Measurements from ENCODE around the gene ENAM. TPM values are rescaled to one million over a fixed set of nuclear protein-coding genes. Genes with fewer than 3 reads are reported as not detected.

ENAM gene
- total RNA-seq, 1 experiment from 2014 or later: not detected

DNA sequence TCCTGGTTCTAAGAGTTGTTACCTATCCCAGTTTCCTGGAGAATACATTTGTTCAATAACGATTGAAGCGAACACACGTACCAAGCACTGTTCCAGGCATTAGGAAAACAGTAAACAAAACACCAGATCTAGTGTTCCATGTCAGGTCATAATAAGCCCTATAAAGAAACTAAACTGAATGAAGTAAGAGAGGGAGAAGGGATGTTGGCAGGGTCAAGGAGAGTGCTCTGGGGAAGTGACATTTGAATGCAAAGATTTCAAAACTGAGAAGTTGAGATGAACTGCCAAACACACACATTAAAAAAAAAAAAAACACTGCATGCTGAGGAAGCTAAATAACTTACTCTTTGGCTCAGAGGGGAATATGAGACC is 14.4 kb upstream of the ENAM start:
- H3K4me3 ChIP-seq (ENCODE audit: low read depth, low read length): no peak overlapping the region
- no TSS peak for BruUV-seq (replicated peaks)
- no peaks in the 10 kb centered on the region; the same call in 1 of the 2 replicates for H3K4me1 ChIP-seq
- Mint-ChIP-seq H3K4me3 (ENCODE audit: unreplicated experiment) (no peak overlapping the region), H3K27me3 (ENCODE audit: insufficient read depth, unreplicated experiment) (no peaks in the 10 kb centered on the region), H3K36me3 (ENCODE audit: insufficient read depth, unreplicated experiment) (no peaks in the 10 kb centered on the region), H3K4me1 (ENCODE audit: low read depth, unreplicated experiment) (no peaks in the 10 kb centered on the region), H3K27ac (ENCODE audit: unreplicated experiment) (no peak overlapping the region), H3K9me3 (ENCODE audit: unreplicated experiment) (no peaks in the 10 kb centered on the region)
- no peaks in the 10 kb centered on the region; the same call in 1 of the 2 replicates for H3K27me3 ChIP-seq (replicated peaks; ENCODE audit: control insufficient read depth, insufficient read depth, low read length)
- no peaks in the 10 kb centered on the region for H3K9me3 ChIP-seq
- ChIA-PET POLR2A (no interaction called here), CTCF (no interaction called here)
- no peaks in the 10 kb centered on the region for H3K36me3 ChIP-seq (ENCODE audit: control insufficient read depth, insufficient read depth, low read length)
- no peak for DNase-seq
- intact Hi-C loops (cut with micrococcal nuclease; ENCODE audit: unreplicated experiment): no loop called here
- TF ChIP-seq, protein P1, sequence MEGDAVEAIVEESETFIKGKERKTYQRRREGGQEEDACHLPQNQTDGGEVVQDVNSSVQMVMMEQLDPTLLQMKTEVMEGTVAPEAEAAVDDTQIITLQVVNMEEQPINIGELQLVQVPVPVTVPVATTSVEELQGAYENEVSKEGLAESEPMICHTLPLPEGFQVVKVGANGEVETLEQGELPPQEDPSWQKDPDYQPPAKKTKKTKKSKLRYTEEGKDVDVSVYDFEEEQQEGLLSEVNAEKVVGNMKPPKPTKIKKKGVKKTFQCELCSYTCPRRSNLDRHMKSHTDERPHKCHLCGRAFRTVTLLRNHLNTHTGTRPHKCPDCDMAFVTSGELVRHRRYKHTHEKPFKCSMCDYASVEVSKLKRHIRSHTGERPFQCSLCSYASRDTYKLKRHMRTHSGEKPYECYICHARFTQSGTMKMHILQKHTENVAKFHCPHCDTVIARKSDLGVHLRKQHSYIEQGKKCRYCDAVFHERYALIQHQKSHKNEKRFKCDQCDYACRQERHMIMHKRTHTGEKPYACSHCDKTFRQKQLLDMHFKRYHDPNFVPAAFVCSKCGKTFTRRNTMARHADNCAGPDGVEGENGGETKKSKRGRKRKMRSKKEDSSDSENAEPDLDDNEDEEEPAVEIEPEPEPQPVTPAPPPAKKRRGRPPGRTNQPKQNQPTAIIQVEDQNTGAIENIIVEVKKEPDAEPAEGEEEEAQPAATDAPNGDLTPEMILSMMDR (IDR thresholded peaks at IDR 0.05; ENCODE audit: insufficient read depth in 1 of 2, low read depth in 1 of 2, low read length in 1 of 2, severe bottlenecking in 1 of 2, unreplicated experiment in 1 of 2): no peak

DNA sequence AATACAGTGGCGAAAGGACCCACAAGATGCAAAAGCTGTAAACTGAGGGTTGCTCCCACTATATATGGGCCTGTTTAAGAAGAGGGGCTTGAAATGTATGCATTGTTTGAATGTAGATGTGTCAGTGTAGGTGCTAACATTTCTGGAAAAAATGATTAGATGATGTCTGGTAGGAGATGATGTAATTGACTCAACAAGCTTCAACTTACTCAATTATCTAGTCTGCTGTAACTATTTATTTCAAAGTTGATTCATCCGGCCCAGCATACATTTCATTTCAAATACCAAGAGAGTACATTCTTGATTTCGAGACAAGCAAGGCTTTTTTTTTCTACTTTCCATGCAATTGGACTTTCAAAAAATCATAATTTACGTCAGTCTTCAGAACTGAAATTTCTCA is 9.3 kb upstream of the ENAM start:
- Mint-ChIP-seq H3K9me3 (ENCODE audit: unreplicated experiment) (no peaks in the 10 kb centered on the region), H3K27ac (ENCODE audit: unreplicated experiment) (no peak overlapping the region), H3K27me3 (ENCODE audit: insufficient read depth, unreplicated experiment) (no peaks in the 10 kb centered on the region), H3K36me3 (ENCODE audit: insufficient read depth, unreplicated experiment) (no peaks in the 10 kb centered on the region), H3K4me3 (ENCODE audit: unreplicated experiment) (no peak overlapping the region), H3K4me1 (ENCODE audit: low read depth, unreplicated experiment) (no peaks in the 10 kb centered on the region)
- Histone ChIP-seq H3K4me3 (ENCODE audit: low read depth, low read length) (no peak overlapping the region), H3K4me1 (no peaks in the 10 kb centered on the region; the same call in 1 of the 2 replicates), H3K36me3 (ENCODE audit: control insufficient read depth, insufficient read depth, low read length) (no peaks in the 10 kb centered on the region), H3K27me3 (replicated peaks; ENCODE audit: control insufficient read depth, insufficient read depth, low read length) (no peaks in the 10 kb centered on the region; the same call in 1 of the 2 replicates), H3K9me3 (no peaks in the 10 kb centered on the region)
- intact Hi-C loops (cut with micrococcal nuclease; ENCODE audit: unreplicated experiment): no loop called here
- DNase-seq: no peak
- no TSS peak for BruUV-seq (replicated peaks)
- CTCF ChIA-PET: no interaction called here
- TF ChIP-seq, protein P1 (IDR thresholded peaks at IDR 0.05; ENCODE audit: insufficient read depth in 1 of 2, low read depth in 1 of 2, low read length in 1 of 2, severe bottlenecking in 1 of 2, unreplicated experiment in 1 of 2): no peak
- POLR2A ChIA-PET: no interaction called here

DNA sequence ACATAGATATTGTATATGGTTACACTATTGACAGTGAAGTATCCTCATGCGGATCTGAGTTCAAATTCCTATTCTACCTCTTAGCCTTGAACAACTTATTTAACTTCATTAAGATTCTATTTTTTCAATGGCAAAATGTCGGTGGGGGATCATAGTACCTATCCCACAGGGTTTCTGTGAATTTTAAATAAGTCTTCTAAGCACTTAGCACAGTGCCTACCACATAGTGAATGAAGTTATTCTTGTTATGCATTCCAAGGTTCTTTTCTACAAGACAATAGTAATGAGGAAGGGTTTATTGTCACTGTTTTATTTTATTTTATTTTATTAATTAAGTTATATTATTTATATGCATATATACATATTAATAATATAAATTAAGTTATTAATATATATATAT is 8.8 kb upstream of the ENAM start:
- Histone ChIP-seq H3K27me3 (replicated peaks; ENCODE audit: control insufficient read depth, insufficient read depth, low read length) (no peaks in the 10 kb centered on the region; the same call in 1 of the 2 replicates), H3K4me3 (ENCODE audit: low read depth, low read length) (no peak overlapping the region), H3K36me3 (ENCODE audit: control insufficient read depth, insufficient read depth, low read length) (no peaks in the 10 kb centered on the region), H3K9me3 (no peaks in the 10 kb centered on the region), H3K4me1 (no peaks in the 10 kb centered on the region; the same call in 1 of the 2 replicates)
- Mint-ChIP-seq H3K9me3 (ENCODE audit: unreplicated experiment) (no peaks in the 10 kb centered on the region), H3K36me3 (ENCODE audit: insufficient read depth, unreplicated experiment) (no peaks in the 10 kb centered on the region), H3K4me1 (ENCODE audit: low read depth, unreplicated experiment) (no peaks in the 10 kb centered on the region), H3K27me3 (ENCODE audit: insufficient read depth, unreplicated experiment) (no peaks in the 10 kb centered on the region), H3K4me3 (ENCODE audit: unreplicated experiment) (no peak overlapping the region), H3K27ac (ENCODE audit: unreplicated experiment) (no peak overlapping the region)
- no peak for DNase-seq
- ChIA-PET CTCF (no interaction called here), POLR2A (no interaction called here)
- BruUV-seq (replicated peaks): no TSS peak
- TF ChIP-seq, protein P1 (IDR thresholded peaks at IDR 0.05; ENCODE audit: insufficient read depth in 1 of 2, low read depth in 1 of 2, low read length in 1 of 2, severe bottlenecking in 1 of 2, unreplicated experiment in 1 of 2): no peak
- intact Hi-C loops (cut with micrococcal nuclease; ENCODE audit: unreplicated experiment): no loop called here

Measured in Caco-2 (cell line).